ENCODE data around the gene FGF14.

The FGF14 gene

DNA sequence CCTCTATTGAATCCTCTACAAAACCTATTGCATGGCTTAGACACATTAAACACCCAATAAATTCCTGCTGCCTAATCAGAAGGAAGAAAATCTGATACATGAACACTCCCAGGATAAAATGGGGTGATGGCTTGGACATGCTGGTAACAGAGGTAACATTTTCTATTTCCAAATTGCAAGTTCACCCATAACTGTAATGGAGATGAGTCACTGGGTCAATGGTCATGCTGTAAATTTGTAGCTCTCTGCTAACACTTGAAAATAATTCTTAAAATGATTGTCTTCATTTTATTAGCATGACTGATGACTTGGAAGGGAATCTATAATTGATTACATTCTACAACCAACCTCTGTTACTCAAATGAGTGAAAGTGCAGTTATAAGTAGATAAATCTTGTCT is 434.1 kb downstream of the FGF14 start:
- no peak for DNase-seq

DNA sequence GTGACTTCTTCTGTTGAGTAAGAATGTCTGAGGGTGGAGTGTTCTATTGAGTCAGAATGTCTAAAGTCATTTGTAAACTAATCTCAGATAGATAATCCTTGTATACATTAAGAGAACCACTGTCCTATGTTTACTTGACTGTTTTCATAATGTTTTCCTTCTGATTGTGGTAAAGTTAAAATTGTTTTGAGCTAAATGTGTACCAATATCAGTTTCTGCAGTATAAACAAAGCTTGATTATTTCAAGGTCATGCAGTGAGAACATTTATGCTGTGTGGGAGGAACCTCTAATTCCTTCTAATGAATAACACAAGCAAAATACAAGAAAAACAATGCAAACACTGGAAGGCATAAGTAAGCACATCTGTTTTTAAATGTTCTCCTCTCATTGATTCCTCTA is 434.6 kb downstream of the FGF14 start:
- no peak for DNase-seq

DNA sequence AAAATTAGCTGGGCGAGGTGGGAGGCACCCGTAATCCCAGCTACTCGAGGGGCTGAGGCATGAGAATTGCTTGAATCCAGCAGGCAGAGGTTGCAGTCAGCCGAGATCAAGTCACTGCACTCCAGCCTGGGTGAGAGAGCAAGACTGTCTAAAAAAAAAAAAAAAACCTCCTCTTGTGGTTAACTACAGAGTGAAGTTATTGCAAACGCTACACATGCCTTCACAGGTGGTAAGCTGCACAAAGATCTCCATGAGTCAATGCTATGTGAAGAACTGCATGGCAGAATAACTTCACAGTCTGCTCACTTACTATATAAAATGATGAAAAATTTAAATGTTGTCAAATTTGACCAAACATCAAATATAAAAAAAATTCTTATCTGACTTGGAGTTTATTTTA is 436.8 kb downstream of the FGF14 start:
- DNase-seq: no peak

DNA sequence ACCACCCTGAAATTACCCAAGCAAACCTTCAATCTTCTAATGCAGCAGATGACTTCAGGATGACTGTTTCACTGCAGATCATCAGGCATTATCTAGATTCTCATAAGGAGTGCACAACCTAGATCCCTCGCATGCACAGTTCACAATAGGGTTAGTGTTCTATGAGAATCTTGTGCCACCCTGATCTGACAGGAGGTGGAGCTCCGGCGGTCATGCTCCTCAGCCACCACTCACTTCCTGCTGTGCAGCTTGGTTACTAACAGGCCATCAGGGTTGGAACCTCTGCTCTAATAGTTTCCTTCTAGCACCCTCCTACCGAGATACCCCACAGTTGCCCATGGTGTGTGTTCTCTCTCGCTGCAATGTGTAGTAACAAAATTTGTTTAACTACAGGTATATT is 442.8 kb downstream of the FGF14 start:
- DNase-seq: no peak

DNA sequence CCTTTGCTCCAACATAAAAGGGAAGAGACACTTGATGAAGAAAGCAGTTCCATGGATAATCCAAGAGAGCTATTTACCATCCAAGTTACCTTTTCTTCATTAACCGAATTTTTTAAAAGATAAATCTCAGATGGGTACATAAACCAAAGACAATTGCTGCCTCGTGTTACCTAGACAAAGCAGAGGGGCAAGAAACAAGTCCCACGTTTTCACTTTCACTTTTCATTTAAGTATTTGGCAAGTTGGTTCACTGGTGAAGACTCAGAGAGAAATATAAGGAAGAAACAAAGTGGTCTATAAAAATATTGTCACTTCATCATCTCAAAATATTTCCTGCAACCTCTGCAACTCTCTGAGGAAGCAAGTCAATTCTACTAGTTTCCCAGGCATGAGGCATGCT is 446.1 kb downstream of the FGF14 start:
- DNase-seq: no peak

DNA sequence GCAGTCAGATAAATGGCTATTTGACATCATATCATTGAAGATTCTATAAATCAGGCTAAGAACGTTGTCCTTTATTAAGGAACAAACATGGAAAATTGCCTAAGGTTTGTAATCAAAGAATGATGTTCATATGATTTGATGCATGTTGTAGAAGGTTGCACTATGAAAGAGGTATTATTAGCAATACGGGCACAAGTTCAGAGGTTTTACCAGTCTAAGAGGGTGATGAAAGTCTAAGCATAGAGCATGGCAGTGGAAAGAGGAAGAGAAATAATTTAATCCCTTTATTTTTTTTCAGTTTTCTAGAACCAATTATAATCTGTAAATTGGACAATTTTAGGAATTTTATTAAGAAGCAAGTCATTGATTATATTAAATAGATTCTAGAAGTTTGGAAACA is 450.7 kb downstream of the FGF14 start:
- DNase-seq: no peak

DNA sequence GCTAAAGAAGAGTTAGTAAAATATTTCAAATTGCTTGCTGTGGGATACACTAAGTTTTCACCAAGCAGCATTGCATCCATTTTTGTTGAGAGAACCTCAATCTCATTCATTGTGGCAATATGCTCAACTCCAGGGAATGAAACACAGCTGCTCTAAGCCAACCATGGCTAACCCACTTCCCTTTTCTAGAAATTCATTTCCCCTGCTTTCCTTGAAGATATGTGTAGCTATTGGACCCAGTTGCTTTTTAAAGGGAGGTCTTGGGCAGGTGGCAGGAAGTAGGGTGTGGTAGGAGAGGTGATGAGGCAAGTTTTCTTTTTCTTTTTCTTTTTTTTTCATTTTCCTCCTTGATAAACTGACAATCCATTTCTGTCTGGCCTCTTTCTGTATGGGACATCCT is 452.2 kb downstream of the FGF14 start:
- no peak for DNase-seq

DNA sequence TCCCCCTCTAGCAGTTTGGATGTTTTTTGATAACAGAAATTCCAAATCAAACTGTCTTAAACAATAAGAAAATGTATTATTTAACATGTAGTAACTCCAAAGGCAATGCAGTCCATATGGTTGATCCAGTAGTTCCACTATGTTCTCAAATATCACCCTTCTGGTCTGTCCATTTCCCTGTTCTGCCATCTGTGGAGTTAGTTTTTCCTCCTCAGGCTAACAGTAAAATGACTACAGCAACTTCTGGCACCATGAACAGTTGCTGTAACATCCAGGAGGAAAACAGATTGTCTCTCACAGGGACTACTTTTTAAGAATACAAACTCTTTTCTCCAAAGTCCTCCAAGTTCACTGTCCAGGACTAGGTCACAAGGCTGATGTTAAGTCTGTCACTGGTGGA is 455.4 kb downstream of the FGF14 start:
- no peak for DNase-seq

DNA sequence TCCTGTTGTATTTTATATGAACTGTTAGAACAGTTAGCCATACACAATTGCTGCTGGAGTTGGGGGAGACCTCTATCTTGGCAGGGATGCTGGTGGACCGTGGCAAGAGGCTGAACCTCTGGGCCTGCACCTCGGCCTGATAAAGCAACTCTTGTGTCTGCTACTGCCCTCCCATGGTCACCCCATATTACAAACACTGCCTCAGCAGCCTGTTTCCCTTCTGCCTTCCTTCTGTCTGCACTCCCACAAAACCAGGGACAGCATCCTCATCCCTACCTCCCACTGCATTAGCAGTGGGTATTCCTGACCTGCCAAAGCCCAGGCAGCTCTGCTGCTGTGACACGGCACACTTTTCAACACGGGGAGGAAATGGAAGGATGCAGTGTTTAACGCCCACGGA is 456.4 kb downstream of the FGF14 start:
- DNase-seq: no peak

DNA sequence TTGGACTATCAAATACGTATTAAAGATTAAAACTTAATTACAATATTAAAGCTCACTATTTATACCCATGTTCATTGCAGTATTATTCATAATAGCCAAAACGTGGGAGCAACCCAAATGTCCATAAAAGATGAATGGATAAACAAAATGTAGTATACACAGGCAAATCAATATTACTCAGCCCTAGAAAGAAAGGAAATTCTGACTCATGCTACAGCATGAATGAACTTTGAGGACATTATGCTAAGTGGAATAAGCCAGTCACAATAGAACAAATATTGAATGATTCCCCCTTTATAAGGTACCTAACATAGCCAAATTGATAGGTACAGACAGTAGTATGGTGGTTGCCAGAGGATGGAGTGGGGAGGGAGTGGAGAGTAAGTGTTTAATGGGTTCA is 457.3 kb downstream of the FGF14 start:
- DNase-seq: no peak

DNA sequence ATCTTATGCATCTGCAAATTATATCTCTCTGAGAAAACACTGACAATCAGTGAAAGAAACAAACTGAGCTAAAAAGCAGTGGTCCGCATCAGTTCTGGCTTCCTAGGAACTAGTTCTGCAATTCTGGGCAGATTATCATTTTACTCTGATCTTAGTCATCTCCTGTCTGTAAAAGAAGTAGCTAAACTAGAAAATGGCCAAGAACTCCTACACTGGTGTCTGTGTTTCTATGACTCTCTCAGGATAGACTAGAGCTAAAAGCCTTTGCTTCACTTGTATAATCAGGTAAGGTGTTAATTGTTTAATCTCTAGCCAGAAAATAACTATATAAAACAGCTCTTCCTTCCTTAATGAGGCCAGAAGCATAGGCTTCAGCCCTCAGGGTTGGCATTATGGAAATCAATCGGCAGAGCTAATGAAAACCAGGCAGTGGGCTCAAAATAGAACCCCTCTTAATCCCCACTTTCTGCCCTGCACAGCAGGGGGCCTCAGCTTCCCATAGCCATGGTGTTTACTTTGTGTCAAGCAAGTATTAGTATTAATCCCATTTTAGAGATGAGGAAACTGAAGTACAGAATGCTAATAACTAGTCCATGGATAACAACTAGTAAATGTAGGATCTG is 459.2 kb downstream of the FGF14 start:
- no peak for DNase-seq

DNA sequence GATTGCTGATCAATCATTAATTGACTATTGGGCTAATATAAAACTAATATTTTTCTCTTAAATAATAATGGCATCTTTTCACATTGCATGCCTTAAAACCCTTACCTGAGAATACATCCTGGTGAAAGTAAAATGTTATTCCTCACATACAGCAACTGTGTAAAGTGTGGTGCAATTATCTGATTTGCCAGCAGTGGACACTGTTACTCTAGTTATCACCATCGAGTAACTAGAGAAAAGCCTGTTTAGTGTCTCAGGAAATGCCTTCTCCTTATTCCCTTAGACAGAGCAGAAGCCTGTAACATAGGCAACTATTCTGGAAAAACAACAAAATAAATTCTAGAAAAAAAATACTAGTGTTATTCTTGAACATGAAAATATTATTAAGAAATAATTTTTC is 459.8 kb downstream of the FGF14 start:
- DNase-seq: peak; percentile 10

DNA sequence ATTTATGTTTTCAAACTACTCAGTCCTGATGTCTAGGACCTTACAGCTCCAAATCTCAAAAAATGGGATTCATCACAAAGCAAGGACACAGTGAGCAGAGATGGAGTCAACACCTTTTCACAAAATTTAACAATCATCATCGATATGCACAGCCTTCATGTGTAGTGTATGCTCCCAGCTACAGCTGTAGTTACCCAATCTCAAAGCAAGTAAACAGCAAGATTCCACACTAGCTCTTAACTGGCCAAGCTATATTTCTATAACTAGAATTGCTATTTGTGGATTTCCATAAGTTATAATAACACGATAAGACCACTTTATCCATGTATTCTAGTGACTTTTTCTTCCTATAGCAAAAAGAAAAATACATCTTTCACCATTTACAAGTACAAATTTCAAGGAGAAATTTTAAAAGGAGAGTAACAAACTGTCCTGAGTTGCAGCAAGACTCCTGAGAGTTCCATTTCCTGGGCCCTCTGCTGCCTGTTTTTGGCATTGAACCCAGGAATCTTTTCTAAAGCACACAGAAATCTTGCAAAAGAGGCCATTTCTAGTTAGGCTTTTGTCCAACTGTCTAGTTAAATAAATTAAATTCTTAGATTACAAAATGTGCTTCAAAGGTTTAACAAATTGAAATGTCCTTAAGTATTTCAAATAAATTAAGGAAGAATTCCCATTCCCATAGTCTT is 460.6 kb downstream of the FGF14 start:
- no peak for DNase-seq

DNA sequence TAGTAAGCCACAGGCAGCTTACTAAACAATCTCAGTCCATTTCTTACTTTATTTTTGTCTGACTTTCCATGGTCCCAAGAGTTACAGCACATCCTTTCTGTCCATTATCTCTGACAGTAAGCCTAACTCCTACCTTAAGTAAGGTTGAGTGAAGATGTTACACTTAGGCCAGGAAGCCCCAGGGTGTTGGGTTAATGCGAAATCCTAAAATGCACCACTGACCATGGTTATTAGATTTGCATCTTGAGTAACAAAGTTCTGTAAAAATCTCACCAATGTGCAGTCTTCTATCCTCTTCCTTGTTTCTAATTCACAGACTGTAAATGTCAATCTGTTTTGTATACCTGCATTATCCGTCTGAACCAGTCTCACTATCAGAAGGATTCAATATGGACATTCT is 462.5 kb downstream of the FGF14 start:
- no peak for DNase-seq

DNA sequence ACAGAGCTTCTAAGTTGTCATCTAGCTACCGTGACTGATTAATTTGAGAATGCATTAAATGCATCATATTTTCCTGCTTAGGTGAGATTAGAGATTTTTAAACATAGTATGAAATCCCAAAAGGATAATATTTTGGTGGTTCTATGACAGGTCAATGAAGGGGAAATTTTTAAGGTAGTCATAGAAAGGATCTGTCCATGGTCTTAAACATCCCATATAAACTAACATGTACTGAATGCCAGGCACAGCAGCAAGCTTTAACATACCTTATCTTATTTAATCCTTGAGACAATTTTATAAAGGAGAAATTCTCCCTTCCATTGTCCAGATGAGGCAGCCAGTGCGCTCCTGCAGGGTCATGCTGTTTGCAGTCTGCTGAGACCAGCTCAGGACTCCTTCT is 466.0 kb downstream of the FGF14 start:
- DNase-seq: no peak

DNA sequence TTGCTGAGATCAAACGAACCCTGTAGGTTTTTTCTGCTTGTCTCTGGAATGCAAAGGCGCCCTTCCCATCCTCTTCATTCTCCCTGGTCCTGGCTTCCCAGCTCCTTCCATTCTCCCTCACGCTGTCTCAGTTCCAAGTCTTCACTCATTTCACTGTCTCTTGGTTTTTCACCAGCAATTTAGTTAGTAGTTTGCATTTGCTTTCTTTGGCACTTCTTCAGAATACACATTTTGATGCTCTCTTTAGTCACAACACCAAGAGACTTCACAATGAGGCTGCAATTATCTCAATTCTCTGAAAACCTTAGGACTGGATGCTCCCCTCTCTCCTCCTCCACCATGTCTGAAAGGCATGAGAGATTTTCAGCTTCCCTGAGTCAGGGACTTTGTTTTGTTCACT is 470.7 kb downstream of the FGF14 start:
- no peak for DNase-seq

DNA sequence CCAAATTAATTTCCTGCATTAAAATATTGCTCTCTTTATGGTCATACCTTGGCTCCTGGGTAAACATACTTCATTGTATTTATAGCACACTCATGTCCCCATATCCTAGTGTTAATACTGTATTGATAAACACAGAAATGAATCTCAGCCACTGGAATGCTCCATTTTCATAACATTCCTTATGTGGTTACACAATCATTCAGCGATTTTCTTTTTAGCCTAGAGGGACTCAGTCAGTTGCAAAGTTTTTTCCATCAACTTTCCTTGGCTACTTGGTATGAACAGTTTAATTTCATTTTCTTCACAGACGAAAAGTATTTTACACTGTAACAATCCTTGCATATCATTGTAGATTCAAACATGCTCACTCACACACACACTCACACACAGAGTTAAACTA is 471.5 kb downstream of the FGF14 start:
- no peak for DNase-seq

DNA sequence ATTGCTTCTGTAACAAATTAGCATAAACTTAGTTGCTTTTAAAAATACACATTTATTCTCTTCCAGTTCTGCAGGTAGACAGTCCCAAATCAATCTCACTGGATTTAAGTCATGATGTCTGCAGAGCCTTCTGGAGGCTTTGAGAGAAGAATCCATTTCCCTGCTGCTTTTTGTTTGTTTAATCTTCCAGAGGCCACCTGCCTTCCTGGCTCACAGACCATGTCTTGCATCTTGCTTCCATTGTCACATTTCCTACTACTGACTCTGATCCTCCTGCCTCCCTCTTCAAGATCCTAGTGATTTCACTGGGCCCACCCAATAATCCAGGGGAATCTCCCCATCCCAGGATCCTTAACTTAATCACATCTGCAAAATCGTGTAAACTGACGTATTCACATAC is 476.1 kb downstream of the FGF14 start:
- no peak for DNase-seq

DNA sequence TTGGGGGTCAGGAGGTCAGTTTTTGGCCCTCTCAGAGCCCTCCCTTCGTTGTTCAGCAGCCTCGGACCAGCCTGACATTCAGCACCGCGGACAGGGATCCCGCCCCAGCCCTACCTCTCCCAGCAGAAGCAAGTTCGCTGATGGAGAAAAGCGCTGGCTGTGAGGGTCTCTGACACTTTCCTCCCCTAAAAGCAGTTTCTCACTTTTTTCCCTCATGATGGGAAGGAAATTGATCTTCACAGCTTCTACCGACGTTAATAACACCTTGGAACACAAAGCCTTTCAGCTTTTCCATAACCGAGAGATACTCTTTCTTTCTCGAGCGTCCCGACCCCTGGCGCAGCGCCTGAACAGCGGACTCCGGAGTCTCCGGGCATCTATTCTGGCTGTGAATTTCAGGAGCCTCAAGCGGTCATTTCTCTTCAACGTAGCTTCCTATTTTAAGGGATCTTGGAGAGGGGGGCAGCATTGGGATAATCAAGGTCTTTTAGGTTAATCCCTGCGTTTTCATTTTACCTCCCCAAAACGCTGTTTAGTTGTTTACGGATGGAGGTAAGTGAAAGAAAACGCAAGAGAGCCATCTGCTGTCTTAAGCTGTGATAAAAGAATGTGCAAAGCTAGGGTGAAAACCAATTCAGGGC is 482.2 kb downstream of the FGF14 start:
- no peak for DNase-seq

DNA sequence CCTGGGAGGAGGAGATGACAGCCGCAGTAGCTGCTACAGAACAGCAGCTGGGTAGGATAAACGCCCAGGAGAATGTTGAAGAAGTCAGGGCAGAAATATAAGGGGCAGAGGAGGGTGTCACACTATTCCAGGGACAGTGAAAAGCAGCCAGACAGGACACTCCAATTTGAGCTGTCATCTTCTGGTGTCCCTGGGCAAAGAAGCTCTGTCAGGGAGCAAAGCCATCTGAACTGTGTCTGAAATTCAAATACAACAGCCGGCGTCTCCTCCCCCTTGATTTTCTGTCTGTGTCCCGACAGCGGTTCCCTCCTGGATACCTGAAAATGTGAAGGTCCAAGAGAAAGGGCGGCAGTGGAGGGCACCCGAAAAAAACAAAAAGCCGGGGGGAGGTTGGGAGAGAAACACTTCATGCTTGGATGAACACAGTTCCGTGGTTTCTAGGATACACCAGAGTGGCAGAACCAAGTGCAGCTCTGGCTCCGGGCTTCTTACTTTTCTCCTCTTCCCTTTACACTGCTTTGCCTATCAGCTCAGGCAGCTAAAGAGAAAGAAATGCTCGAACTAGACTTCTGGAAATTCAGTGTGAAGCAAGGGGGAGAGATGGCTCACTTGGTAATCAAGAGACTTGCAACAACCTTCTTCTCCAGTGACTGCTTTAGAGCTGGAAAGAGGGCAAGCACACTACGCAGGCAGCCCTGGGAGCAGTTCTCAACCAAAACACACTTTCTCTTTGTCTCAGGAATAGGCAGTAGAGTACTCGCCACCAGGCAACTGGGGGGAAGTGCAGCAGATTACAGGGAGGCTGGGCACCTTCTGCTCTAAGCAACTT is 483.8 kb downstream of the FGF14 start:
- no peak for DNase-seq

DNA sequence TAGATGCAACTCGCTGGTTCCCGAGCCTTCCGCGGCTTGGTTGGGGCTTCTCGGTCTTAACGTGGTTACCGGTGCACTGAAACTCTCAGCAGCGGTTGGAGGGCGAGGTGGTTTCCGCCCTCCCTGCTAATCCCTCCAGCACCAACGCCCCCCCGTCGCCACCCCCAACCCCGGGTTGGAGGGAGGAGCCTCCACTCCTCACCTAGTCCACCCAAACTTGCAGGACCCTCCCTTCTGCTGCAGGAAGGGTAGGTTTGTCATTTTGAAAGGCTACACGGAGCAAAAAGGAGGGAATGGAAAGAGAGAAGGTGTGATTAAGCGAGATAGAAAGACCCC is 484.4 kb downstream of the FGF14 start:
- DNase-seq: no peak

DNA sequence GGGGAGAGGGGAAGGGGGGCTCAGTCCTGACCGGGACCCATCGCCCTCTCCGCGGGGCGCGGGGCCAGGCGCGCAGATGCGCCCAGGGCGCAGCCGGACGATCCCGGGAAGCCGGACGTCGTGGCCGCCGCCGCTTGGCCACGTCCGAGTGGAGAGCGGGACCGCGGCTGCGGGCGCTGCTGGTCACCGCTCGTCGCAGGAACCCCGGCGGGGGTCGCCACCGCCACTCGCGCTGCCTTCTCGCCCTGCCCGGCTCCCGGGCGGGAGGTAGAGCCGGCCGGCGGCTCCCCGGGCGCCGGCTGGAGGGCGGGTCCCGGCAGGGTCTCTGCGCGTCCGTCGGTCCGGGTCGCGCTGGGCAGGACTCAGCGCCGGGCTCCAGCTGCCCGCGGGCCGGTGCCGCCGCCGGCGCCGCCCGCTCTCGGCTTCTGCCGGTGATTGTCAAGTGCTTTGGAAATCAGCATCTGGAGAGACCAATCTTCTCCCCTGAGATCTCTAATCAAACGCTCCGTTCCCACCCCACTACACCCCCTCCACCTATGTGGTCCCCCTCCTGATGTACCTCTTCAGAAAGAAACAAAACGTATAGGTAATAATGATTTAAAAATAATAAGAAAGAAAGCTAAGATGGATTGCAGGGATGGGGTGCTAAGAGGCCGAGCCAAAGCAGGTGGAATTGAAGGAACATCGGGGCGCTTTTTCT is 484.9 kb downstream of the FGF14 start:
- DNase-seq: no peak

DNA sequence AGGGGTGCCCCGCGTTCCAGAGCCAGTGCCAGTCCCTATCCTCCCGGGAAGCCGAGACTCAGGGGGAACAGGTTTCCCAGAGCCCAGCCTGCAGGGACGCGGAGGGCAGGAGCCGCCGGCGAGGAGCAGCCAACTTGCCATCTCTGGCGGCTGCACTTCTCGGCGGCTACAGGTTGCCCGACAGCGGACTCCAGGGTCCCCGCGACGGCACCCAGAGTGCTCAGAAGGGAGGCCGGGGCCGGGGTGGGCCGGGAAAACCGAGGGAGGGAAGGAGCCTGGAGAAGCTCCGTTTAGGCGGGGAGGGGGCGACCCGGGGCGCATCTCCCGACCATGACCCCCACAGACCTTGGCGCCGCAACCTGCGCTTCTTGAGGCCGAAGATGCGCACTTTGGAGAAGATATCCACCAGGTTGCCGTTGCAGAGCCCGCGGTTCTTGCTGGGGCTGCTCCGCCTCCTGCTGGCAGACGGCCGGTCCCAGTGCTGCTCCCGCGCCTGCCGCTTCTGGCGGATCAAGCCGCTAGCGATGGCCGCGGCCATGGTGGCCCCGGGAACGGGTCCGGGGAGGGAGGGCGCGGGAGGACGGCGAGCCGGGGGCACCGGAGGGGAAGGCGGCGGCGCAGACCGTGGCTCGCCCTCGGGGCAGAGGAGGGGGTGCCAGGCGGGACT is 485.6 kb downstream of the FGF14 start:
- no peak for DNase-seq
